Neuronal stem cell (in vitro differentiated cells): ENCODE measurements around the gene HELZ.

Source experiments
- DNase-seq: peaks from one replicate; pipeline ENCODE4 v3.0.0-alpha.2; 2013; ENCODE audit warnings: low spot score
- H2AFZ ChIP-seq: one replicate; pipeline ENCODE4 v1.6.1; 2013; ENCODE audit warnings: mild to moderate bottlenecking, low read length, inconsistent platforms
- H2AK5ac ChIP-seq: 2 replicates; pipeline ENCODE4 v1.6.1; 2013; ENCODE audit warnings: low read depth, mild to moderate bottlenecking, inconsistent platforms, low read length, moderate library complexity, mixed read lengths
- H2BK120ac ChIP-seq: 2 replicates; pipeline ENCODE4 v1.6.1; 2013; ENCODE audit warnings: low read depth, mild to moderate bottlenecking, inconsistent platforms, low read length, moderate library complexity, mixed read lengths
- H2BK12ac ChIP-seq: one replicate; pipeline ENCODE4 v1.6.1; 2013; ENCODE audit warnings: low read length, inconsistent platforms
- H2BK15ac ChIP-seq: 2 replicates; pipeline ENCODE4 v1.6.1; 2013; ENCODE audit warnings: mild to moderate bottlenecking, low read length, inconsistent platforms, mixed read lengths
- H2BK5ac ChIP-seq: one replicate; pipeline ENCODE4 v1.6.1; 2013; ENCODE audit warnings: inconsistent platforms, mild to moderate bottlenecking, low read length, moderate library complexity
- H3K14ac ChIP-seq: one replicate; pipeline ENCODE4 v1.6.1; 2013; ENCODE audit warnings: low read length, inconsistent platforms
- H3K18ac ChIP-seq: 2 replicates; pipeline ENCODE4 v1.6.1; 2013; ENCODE audit warnings: low read length, inconsistent platforms
- H3K23ac ChIP-seq: 2 replicates; pipeline ENCODE4 v1.6.1; 2013; ENCODE audit warnings: low read depth, mild to moderate bottlenecking, mixed read lengths, low read length, inconsistent platforms; ENCODE audit not compliant: poor library complexity
- H3K27ac ChIP-seq: replicated peaks from 3 replicates; pipeline ENCODE4 v1.5.1; 2013; ENCODE audit warnings: low read length, inconsistent platforms
- H3K27me3 ChIP-seq, 3 experiments: 2 replicates each; pipeline ENCODE4 v1.6.1; 2013; ENCODE audit warnings: low read length in 3 of 3, mild to moderate bottlenecking in 2 of 3, inconsistent platforms in 1 of 3, low read depth in 1 of 3, mixed read lengths in 1 of 3, moderate library complexity in 1 of 3; ENCODE audit not compliant: control insufficient read depth in 3 of 3, insufficient read depth in 3 of 3
- H3K36me3 ChIP-seq, 2 donors: replicated peaks in 1 of 2; 2 replicates each; pipeline ENCODE4 v1.6.1; 2013; ENCODE audit warnings: low read length in 2 of 2; ENCODE audit not compliant: control insufficient read depth in 2 of 2, insufficient read depth in 2 of 2
- H3K4ac ChIP-seq: 2 replicates; pipeline ENCODE4 v1.6.1; 2013; ENCODE audit warnings: inconsistent platforms, mild to moderate bottlenecking, low read length, moderate library complexity
- H3K4me1 ChIP-seq, 2 donors: 1 replicate in 1 of 2; 2 replicates in 1 of 2; pipeline ENCODE4 v1.6.1; 2013; ENCODE audit warnings: low read length in 2 of 2, low read depth in 1 of 2; ENCODE audit not compliant: control insufficient read depth in 2 of 2, insufficient read depth in 1 of 2
- H3K4me2 ChIP-seq: one replicate; pipeline ENCODE4 v1.6.1; 2013; ENCODE audit warnings: mild to moderate bottlenecking, low read length, inconsistent platforms; ENCODE audit not compliant: insufficient read depth, poor library complexity, severe bottlenecking
- H3K4me3 ChIP-seq, 2 donors: 2 replicates each; pipeline ENCODE4 v1.5.1; 2013; ENCODE audit warnings: low read length in 2 of 2, mild to moderate bottlenecking in 2 of 2, inconsistent platforms in 1 of 2, moderate library complexity in 1 of 2
- H3K79me1 ChIP-seq: one replicate; pipeline ENCODE4 v1.6.1; 2013; ENCODE audit warnings: low read depth, mild to moderate bottlenecking, inconsistent platforms, low read length, moderate library complexity
- H3K9ac ChIP-seq: one replicate; pipeline ENCODE4 v1.6.1; 2013; ENCODE audit warnings: mild to moderate bottlenecking, low read depth, low read length, inconsistent platforms; ENCODE audit not compliant: poor library complexity
- H3K9me3 ChIP-seq, 2 donors: replicated peaks in 1 of 2; 2 replicates each; pipeline versions ENCODE3 to v1.6.1; 2013; ENCODE audit warnings: low read length in 2 of 2, mild to moderate bottlenecking in 2 of 2, inconsistent platforms in 1 of 2, low read depth in 1 of 2, mixed read lengths in 1 of 2, moderate library complexity in 1 of 2; ENCODE audit not compliant: control insufficient read depth in 2 of 2, insufficient read depth in 1 of 2
- H4K8ac ChIP-seq: one replicate; pipeline ENCODE4 v1.6.1; 2013; ENCODE audit warnings: low read depth, mild to moderate bottlenecking, inconsistent platforms, low read length, moderate library complexity
- H4K91ac ChIP-seq: one replicate; pipeline ENCODE4 v1.6.1; 2013; ENCODE audit warnings: low read length, low read depth, mild to moderate bottlenecking, inconsistent platforms; ENCODE audit not compliant: poor library complexity
- WGBS, 2 donors: extraction: QIAGEN DNeasy Blood & Tissue Kit; methylation state at CpG; one replicate each; pipeline ENCODE4 v1.1.7; 2013; ENCODE audit warnings: missing lambda C conversion rate in 2 of 2, mixed read lengths in 1 of 2; ENCODE audit not compliant: insufficient read length in 2 of 2, insufficient replicate concordance in 1 of 2; ENCODE audit errors: extremely low coverage in 2 of 2; 5-methylcytosine and 5-hydroxymethylcytosine counted together

Gene HELZ

DNA sequence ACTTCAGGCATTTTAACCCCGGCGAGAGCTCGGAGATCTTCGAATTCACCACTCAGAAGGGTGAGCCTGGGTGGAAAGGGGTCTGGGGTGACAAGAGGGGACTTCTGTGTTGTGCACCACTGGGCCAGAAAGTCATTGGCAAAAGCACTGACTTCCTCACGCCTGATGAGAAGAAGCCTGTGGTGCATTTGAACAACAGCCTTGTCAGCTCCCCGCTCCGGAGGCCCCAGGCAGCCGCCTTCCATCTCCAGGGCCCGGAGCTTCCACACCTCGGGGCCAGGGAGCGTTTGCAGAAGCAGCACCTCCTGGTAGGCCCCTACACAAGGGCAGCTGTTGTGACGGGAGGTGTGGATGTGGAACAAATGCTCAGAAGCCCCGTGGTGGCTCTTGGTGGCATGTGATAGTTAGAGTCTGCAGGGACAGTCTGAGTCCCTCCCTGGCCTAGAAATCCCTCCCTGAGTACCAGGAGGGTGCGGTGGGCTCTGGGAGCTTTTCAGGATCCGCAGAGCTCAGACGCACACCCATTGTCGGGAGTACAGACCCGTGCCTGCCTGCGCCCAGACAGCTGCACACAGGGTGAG, 190.9 kb downstream of the HELZ start:
- Histone ChIP-seq H2BK15ac (no peak overlapping the region), H4K91ac (no peak overlapping the region), H3K23ac (peak overlapping the region; percentile 45), H3K36me3 (no peaks in the 10 kb centered on the region), H2AK5ac (peak overlapping the region; percentile 3), H3K79me1 (peaks cover 3% of the 10 kb centered on the region), H3K4me1 (peaks cover 0 to 3% of the 10 kb centered on the region in 2 donors), H2BK12ac (no peak overlapping the region), H3K4ac (no peak overlapping the region), H3K14ac (no peak overlapping the region), H3K18ac (peak overlapping the region; percentile 2), H4K8ac (no peak overlapping the region), H3K27me3 (peaks cover 0 to 2% (median 0%) of the 10 kb centered on the region in 3 experiments), H3K9ac (no peak overlapping the region), H3K4me2 (no peak overlapping the region), H2AFZ (no peak overlapping the region), H2BK5ac (no peak overlapping the region), H3K9me3 (peaks cover 5 to 9% of the 10 kb centered on the region in 2 donors), H3K4me3 (no peak overlapping the region), H2BK120ac (no peak overlapping the region), H3K27ac (no peak overlapping the region)
- no peak for DNase-seq
- no CpG with 5 or more reads among the region's 19 CpGs for WGBS, 2 donors

DNA sequence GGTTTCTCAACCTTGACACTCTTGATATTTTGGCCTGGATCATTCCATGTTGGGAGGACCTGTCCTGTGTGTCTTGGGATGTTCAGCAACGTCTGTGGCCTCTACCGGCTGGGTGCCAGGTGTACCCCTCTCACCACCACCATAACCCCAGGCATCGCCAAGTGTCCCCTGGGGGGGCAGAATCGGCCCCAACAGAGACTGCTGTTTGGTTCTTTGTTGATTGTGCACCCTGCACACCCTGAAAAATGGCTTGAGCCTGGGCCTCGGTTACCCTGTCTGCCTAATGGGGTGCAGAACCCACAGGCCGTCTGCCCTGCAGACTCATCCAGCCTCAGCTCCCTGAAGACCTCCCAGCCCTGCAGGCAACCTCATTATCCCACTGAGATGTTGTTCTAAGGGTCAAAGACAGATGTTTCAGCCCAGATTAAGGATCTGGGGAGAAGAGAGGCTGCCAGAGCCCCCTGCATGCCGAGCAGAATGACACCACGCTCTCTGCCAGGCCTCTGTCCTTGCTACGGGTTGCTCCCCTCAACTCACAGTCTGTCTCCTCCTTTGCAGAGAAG, 191.5 kb downstream of the HELZ start:
- no peak overlapping the region for H3K18ac ChIP-seq
- no peak overlapping the region for H3K4me3 ChIP-seq
- H3K27me3 ChIP-seq, result peaks cover 0 to 2% (median 0%) of the 10 kb centered on the region in 3 experiments
- H3K23ac ChIP-seq, result no peak overlapping the region
- no peak for DNase-seq
- H3K14ac ChIP-seq, result no peak overlapping the region
- H2BK15ac ChIP-seq, result no peak overlapping the region
- H2AK5ac ChIP-seq, result no peak overlapping the region
- H3K4me1 ChIP-seq, result peaks cover 0 to 3% of the 10 kb centered on the region in 2 donors
- WGBS, 2 donors, result no CpG with 5 or more reads among the region's 9 CpGs
- H3K9ac ChIP-seq, result no peak overlapping the region
- no peak overlapping the region for H2BK120ac ChIP-seq
- no peak overlapping the region for H3K27ac ChIP-seq
- H4K8ac ChIP-seq, result no peak overlapping the region
- H3K9me3 ChIP-seq, result peaks cover 5 to 9% of the 10 kb centered on the region in 2 donors
- H2BK12ac ChIP-seq, result no peak overlapping the region
- peaks cover 3% of the 10 kb centered on the region for H3K79me1 ChIP-seq
- no peak overlapping the region for H3K4ac ChIP-seq
- H3K4me2 ChIP-seq, result no peak overlapping the region
- H2AFZ ChIP-seq, result no peak overlapping the region
- no peaks in the 10 kb centered on the region for H3K36me3 ChIP-seq
- no peak overlapping the region for H4K91ac ChIP-seq
- H2BK5ac ChIP-seq, result no peak overlapping the region

DNA sequence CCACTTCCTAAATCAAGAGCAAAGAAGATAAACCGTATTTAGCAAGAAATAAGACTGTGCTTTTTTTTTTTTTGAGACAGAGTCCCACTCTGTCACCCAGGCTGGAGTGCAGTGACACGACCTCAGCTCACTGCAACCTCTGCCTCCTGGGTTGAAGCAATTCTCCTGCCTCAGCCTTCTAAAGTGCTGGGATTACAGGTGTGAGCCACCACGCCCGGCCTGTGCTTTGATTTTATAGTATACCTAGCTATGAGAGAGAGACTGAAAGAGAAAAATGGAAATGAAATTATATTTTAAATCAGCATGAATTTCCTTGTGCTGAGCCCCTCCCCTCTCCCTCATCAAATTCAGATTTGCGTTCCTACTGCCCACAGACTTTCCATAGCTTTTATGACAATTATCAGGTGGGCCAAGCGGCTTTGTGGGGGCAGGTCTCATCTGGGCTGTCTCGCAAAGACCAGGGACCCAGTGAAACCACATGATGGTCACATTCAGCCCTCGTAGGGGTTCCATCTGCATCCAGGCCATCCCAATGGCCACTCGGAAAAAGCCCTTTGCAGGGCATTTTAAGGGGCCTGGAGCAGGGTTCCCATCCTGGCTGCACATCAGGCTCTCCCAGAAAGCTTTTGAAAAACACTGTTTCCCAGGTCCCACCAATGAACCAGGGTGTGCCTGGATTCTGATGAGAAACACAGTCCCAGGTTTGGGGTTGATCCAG, 192.1 kb downstream of the HELZ start:
- H3K4me3 ChIP-seq, result no peak overlapping the region
- no peak overlapping the region for H3K9ac ChIP-seq
- H3K18ac ChIP-seq, result no peak overlapping the region
- no peak overlapping the region for H2BK12ac ChIP-seq
- no peak overlapping the region for H2AK5ac ChIP-seq
- no peak overlapping the region for H2BK120ac ChIP-seq
- H3K4me1 ChIP-seq, result peaks cover 0 to 3% of the 10 kb centered on the region in 2 donors
- H2AFZ ChIP-seq, result no peak overlapping the region
- no peak overlapping the region for H3K4ac ChIP-seq
- no peak overlapping the region for H4K8ac ChIP-seq
- no peak overlapping the region for H3K27ac ChIP-seq
- peaks cover 3% of the 10 kb centered on the region for H3K79me1 ChIP-seq
- no peak overlapping the region for H3K4me2 ChIP-seq
- H4K91ac ChIP-seq, result no peak overlapping the region
- no peak overlapping the region for H2BK15ac ChIP-seq
- no peak for DNase-seq
- H2BK5ac ChIP-seq, result no peak overlapping the region
- no peak overlapping the region for H3K14ac ChIP-seq
- WGBS, 2 donors, result no CpG with 5 or more reads among the region's 9 CpGs
- H3K36me3 ChIP-seq, result no peaks in the 10 kb centered on the region
- H3K27me3 ChIP-seq, result peaks cover 0 to 2% (median 0%) of the 10 kb centered on the region in 3 experiments
- no peak overlapping the region for H3K23ac ChIP-seq
- H3K9me3 ChIP-seq, result peaks cover 6 to 9% of the 10 kb centered on the region in 2 donors

GRCh38 chr17:67051837-67052236, 193.2 kb downstream of the HELZ start:
- H3K4me3 ChIP-seq, result no peak overlapping the region
- H3K36me3 ChIP-seq, result no peaks in the 10 kb centered on the region
- H2BK5ac ChIP-seq, result no peak overlapping the region
- no peak overlapping the region for H3K4me2 ChIP-seq
- no CpG with 5 or more reads among the region's 5 CpGs for WGBS, 2 donors
- peaks cover 11 to 14% of the 10 kb centered on the region in 2 donors for H3K9me3 ChIP-seq
- no peak overlapping the region for H4K8ac ChIP-seq
- H3K27ac ChIP-seq, result no peak overlapping the region
- no peak overlapping the region for H4K91ac ChIP-seq
- peaks cover 0 to 2% (median 0%) of the 10 kb centered on the region in 3 experiments for H3K27me3 ChIP-seq
- H2AFZ ChIP-seq, result no peak overlapping the region
- no peak overlapping the region for H3K4ac ChIP-seq
- H2BK12ac ChIP-seq, result no peak overlapping the region
- peaks cover 3% of the 10 kb centered on the region for H3K79me1 ChIP-seq
- no peak overlapping the region for H3K9ac ChIP-seq
- DNase-seq, result no peak
- peaks cover 0 to 3% of the 10 kb centered on the region in 2 donors for H3K4me1 ChIP-seq
- no peak overlapping the region for H3K14ac ChIP-seq
- no peak overlapping the region for H2AK5ac ChIP-seq
- no peak overlapping the region for H3K18ac ChIP-seq
- H3K23ac ChIP-seq, result no peak overlapping the region
- no peak overlapping the region for H2BK120ac ChIP-seq
- H2BK15ac ChIP-seq, result no peak overlapping the region
